HCT116 (cell line): ENCODE data around the gene MAP3K4. TPM values are rescaled to one million over a fixed set of nuclear protein-coding genes. Genes with fewer than 3 reads are reported as not detected.

Experiments
- ATAC-seq: fragments of 200-7000 bp; cut with Tn5 transposase; 2 replicates; pipeline ENCODE4 v1.9.1; 2020; ENCODE audit warnings: mild to moderate bottlenecking, moderate library complexity
- BruUV-seq: library from RNA; stranded (reverse); fragments of 400-500 nt; replicated peaks from 2 replicates; lab custom pipeline; 2021; lab: Mats Ljungman, UMichigan
- CTCF ChIA-PET: fragments of 300-600 bp; sonication (Branson Sonifier 250); formaldehyde crosslinking; loops from one replicate; lab custom pipeline; 2021; ENCODE audit warnings: antibody characterized with exemption; lab: Charles Lee
- POLR2A ChIA-PET: fragments of 300-600, 350-600 bp; sonication (Branson Sonifier 250); formaldehyde crosslinking; loops from one replicate; lab custom pipeline; 2021; ENCODE audit warnings: antibody characterized with exemption; lab: Charles Lee
- RAD21 ChIA-PET, 2 experiments: fragments of 300-600 bp; sonication (Branson Sonifier 250); formaldehyde crosslinking; loops; one replicate each; lab custom pipeline; 2023; ENCODE audit warnings: low total read pairs in 2 of 2; ENCODE audit not compliant: uncharacterized antibody in 2 of 2, unreplicated experiment in 2 of 2, low non-redundant PET in 1 of 2; lab: Charles Lee
- DNase-seq: peaks from one replicate; pipeline ENCODE4 v3.0.0-alpha.2; 2010; ENCODE audit warnings: low read depth, low spot score
- H2AFZ ChIP-seq: fragments of 200-600 bp; shearing (Covaris generic), sonication (generic); 2 replicates; pipeline ENCODE4 v1.6.1; 2017; ENCODE audit warnings: low read depth, mixed run types, mixed read lengths, antibody characterized with exemption, low read length; ENCODE audit not compliant: poor library complexity, severe bottlenecking
- H3K27ac ChIP-seq: 2 replicates; pipeline ENCODE4 v1.5.1; 2012; ENCODE audit warnings: low read depth, low read length
- H3K27me3 ChIP-seq: fragments of 200-600 bp; sonication (generic); 2 replicates; pipeline ENCODE4 v1.6.1; 2016; ENCODE audit warnings: mixed run types, low read length, mixed read lengths; ENCODE audit not compliant: insufficient read depth
- H3K36me3 ChIP-seq, 2 experiments: fragments of 200-500 bp in 1 of 2; fragments of 200-600 bp in 1 of 2; sonication (Bioruptor generic) in 1 of 2; sonication (generic) in 1 of 2; 2 replicates each; pipeline versions ENCODE4 v1.5.1 to v1.6.1; 2014 to 2016; ENCODE audit warnings: low read length in 2 of 2, inconsistent platforms in 1 of 2, mixed read lengths in 1 of 2, mixed run types in 1 of 2; ENCODE audit not compliant: insufficient read depth in 2 of 2, control insufficient read depth in 1 of 2
- H3K4me1 ChIP-seq, 2 experiments: fragments of 200-600 bp in 1 of 2; sonication (generic) in 1 of 2; 2 replicates each; pipeline versions ENCODE4 v1.5.1 to v1.6.1; 2012 to 2017; ENCODE audit warnings: low read length in 2 of 2, inconsistent platforms in 1 of 2, mild to moderate bottlenecking in 1 of 2, mixed read lengths in 1 of 2, mixed run types in 1 of 2, moderate library complexity in 1 of 2; ENCODE audit not compliant: insufficient read depth in 2 of 2, control insufficient read depth in 1 of 2
- H3K4me2 ChIP-seq: fragments of 200-600 bp; sonication (generic); 2 replicates; pipeline ENCODE4 v1.6.1; 2017; ENCODE audit warnings: mixed run types, low read length, mixed read lengths
- H3K4me3 ChIP-seq, 2 experiments: fragments of 200-600 bp in 1 of 2; sonication (generic) in 1 of 2; replicated peaks in 1 of 2; 2 replicates each; pipeline ENCODE4 v1.5.1; 2011 to 2016; ENCODE audit warnings: low read length in 2 of 2, control low read depth in 1 of 2, low read depth in 1 of 2, mild to moderate bottlenecking in 1 of 2, mixed read lengths in 1 of 2, mixed run types in 1 of 2
- H3K79me2 ChIP-seq: fragments of 200-600 bp; sonication (generic); 2 replicates; pipeline ENCODE4 v1.6.1; 2017; ENCODE audit warnings: mild to moderate bottlenecking, mixed run types, low read length, moderate library complexity, mixed read lengths; ENCODE audit not compliant: insufficient read depth
- H3K9ac ChIP-seq: fragments of 200-600 bp; sonication (generic); 2 replicates; pipeline ENCODE4 v1.6.1; 2016; ENCODE audit warnings: low read length, mixed read lengths
- H3K9me2 ChIP-seq: fragments of 200-600 bp; sonication (generic), shearing (Covaris generic); 2 replicates; pipeline ENCODE4 v1.6.1; 2017; ENCODE audit warnings: mixed run types, mild to moderate bottlenecking, moderate library complexity; ENCODE audit not compliant: insufficient read depth
- H3K9me3 ChIP-seq, 2 experiments: fragments of 200-500 bp in 1 of 2; fragments of 200-600 bp in 1 of 2; sonication (Bioruptor generic) in 1 of 2; sonication (generic) in 1 of 2; 2 replicates each; pipeline ENCODE4 v1.6.1; 2014 to 2017; ENCODE audit warnings: low read length in 2 of 2, mixed read lengths in 2 of 2, inconsistent platforms in 1 of 2, low read depth in 1 of 2, mild to moderate bottlenecking in 1 of 2, mixed run types in 1 of 2, moderate library complexity in 1 of 2; ENCODE audit not compliant: control insufficient read depth in 1 of 2, insufficient read depth in 1 of 2
- H4K20me1 ChIP-seq: fragments of 200-600 bp; sonication (generic), shearing (Covaris generic); 2 replicates; pipeline ENCODE4 v1.6.1; 2017; ENCODE audit warnings: mixed run types, mild to moderate bottlenecking, moderate library complexity; ENCODE audit not compliant: insufficient read depth
- ATF3 ChIP-seq: IDR thresholded peaks from 2 replicates; pipeline ENCODE4 v1.6.1; 2012
- CBX3 ChIP-seq: IDR thresholded peaks from 2 replicates; pipeline ENCODE4 v1.6.1; 2012; ENCODE audit warnings: low read depth
- CEBPB ChIP-seq: IDR thresholded peaks from 2 replicates; pipeline ENCODE4 v1.6.1; 2012; ENCODE audit warnings: low read depth
- ELF1 ChIP-seq: IDR thresholded peaks from 2 replicates; pipeline ENCODE4 v1.6.1; 2012; ENCODE audit warnings: low read depth, borderline replicate concordance
- EZH2phosphoT487 ChIP-seq: fragments of 200-600 bp; IDR thresholded peaks from 2 replicates; pipeline ENCODE4 v1.6.1; 2018; ENCODE audit warnings: antibody characterized with exemption, borderline replicate concordance
- JUND ChIP-seq: IDR thresholded peaks from 2 replicates; pipeline ENCODE4 v1.6.1; 2012
- MAX ChIP-seq: IDR thresholded peaks from 2 replicates; pipeline ENCODE4 v1.6.1; 2012
- POLR2A ChIP-seq: IDR thresholded peaks from 2 replicates; pipeline ENCODE4 v1.7.0; 2011; ENCODE audit warnings: borderline replicate concordance; ENCODE audit not compliant: insufficient read depth, insufficient read length; ENCODE audit errors: extremely low read depth
- POLR2AphosphoS5 ChIP-seq: IDR thresholded peaks from 2 replicates; pipeline ENCODE4 v1.6.1; 2011; ENCODE audit warnings: mild to moderate bottlenecking, low read depth, low read length, moderate library complexity
- RAD21 ChIP-seq: IDR thresholded peaks from 2 replicates; pipeline ENCODE4 v1.6.1; 2012; ENCODE audit warnings: low read depth, mild to moderate bottlenecking
- SIN3A ChIP-seq: IDR thresholded peaks from 2 replicates; pipeline ENCODE4 v1.6.1; 2012; ENCODE audit warnings: low read depth
- SP1 ChIP-seq: IDR thresholded peaks from 2 replicates; pipeline ENCODE4 v1.6.1; 2012; ENCODE audit warnings: low read depth
- SRF ChIP-seq: IDR thresholded peaks from 2 replicates; pipeline ENCODE4 v1.6.1; 2012; ENCODE audit warnings: low read depth
- TCF7L2 ChIP-seq: IDR thresholded peaks from 2 replicates; pipeline ENCODE4 v1.7.0; 2011; ENCODE audit warnings: borderline replicate concordance, inconsistent platforms; ENCODE audit not compliant: insufficient read depth, insufficient read length; ENCODE audit errors: extremely low read depth
- YY1 ChIP-seq: IDR thresholded peaks from 2 replicates; pipeline ENCODE4 v1.6.1; 2011; ENCODE audit warnings: low read length, low read depth, moderate library complexity, mild to moderate bottlenecking; ENCODE audit not compliant: insufficient replicate concordance; ENCODE audit errors: extremely low read depth
- ZFX ChIP-seq: fragments of 450-650 bp; IDR thresholded peaks from 2 replicates; pipeline ENCODE4 v1.6.1; 2017
- intact Hi-C: fragments of 100-400 bp; cut with micrococcal nuclease; formaldehyde crosslinking; loops from 2 replicates; pipeline ENCODE4 v1.10.0; 2022
- total RNA-seq: library from RNA; stranded (reverse); gene quantifications from one replicate; pipeline ENCODE4 v1.2.1, GENCODE V29; 2021; ENCODE audit not compliant: unreplicated experiment

MAP3K4 gene
- total RNA-seq, 1 experiment from 2014 or later: 46.5 TPM

- no TSS peak for BruUV-seq
- no peaks in the 10 kb centered on the region for H3K9me2 ChIP-seq
- POLR2A ChIA-PET: no interaction called here
- no peak overlapping the region for H3K4me3 ChIP-seq
- no peak overlapping the region for H3K9ac ChIP-seq
- no peaks in the 10 kb centered on the region; the same call in 1 of the 2 replicates for H4K20me1 ChIP-seq
- CTCF ChIA-PET: no interaction called here
- H3K27me3 ChIP-seq: no peaks in the 10 kb centered on the region
- TF ChIP-seq ZFX (no peak), POLR2AphosphoS5 (no peak), TCF7L2 (no peak)
- no peak overlapping the region for H3K4me2 ChIP-seq
- H3K9me3 ChIP-seq: no peaks in the 10 kb centered on the region
- DNase-seq (no peak), ATAC-seq (no peak)
- RAD21 ChIA-PET: no interaction called here
- no peak overlapping the region for H2AFZ ChIP-seq
- intact Hi-C loops: no loop called here
- H3K4me1 ChIP-seq: no peaks in the 10 kb centered on the region
- peaks cover 13% of the 10 kb centered on the region; the same call in 1 of the 2 replicates for H3K79me2 ChIP-seq
- no peak overlapping the region for H3K27ac ChIP-seq
- no peaks in the 10 kb centered on the region for H3K36me3 ChIP-seq
Observed at GRCh38 chr6:161053103-161053502, 61.5 kb downstream of the MAP3K4 start.

- Histone ChIP-seq H3K9ac (no peak overlapping the region), H3K9me3 (no peaks in the 10 kb centered on the region), H3K4me1 (no peaks in the 10 kb centered on the region), H3K36me3 (no peaks in the 10 kb centered on the region), H3K79me2 (peaks cover 10% of the 10 kb centered on the region; the same call in 1 of the 2 replicates), H3K27me3 (no peaks in the 10 kb centered on the region), H3K27ac (no peak overlapping the region), H4K20me1 (no peaks in the 10 kb centered on the region), H3K4me3 (no peak overlapping the region), H2AFZ (no peak overlapping the region), H3K9me2 (no peaks in the 10 kb centered on the region), H3K4me2 (no peak overlapping the region)
- TF ChIP-seq EZH2phosphoT487 (no peak), SIN3A (no peak), POLR2AphosphoS5 (no peak), ZFX (no peak), CEBPB (no peak), JUND (no peak), POLR2A (no peak), CBX3 (no peak), RAD21 (no peak), SP1 (no peak), ATF3 (no peak), MAX (no peak), ELF1 (no peak), YY1 (no peak), SRF (no peak)
- intact Hi-C loops: no loop called here
- ChIA-PET POLR2A (no interaction called here), RAD21 (no interaction called here), CTCF (no interaction called here)
- no TSS peak for BruUV-seq
- ATAC-seq: no peak
- DNase-seq: no peak
Observed at GRCh38 chr6:161054876-161055275, 63.3 kb downstream of the MAP3K4 start.
